ENCODE data around the gene CDH13. TPM values are rescaled to one million over a fixed set of nuclear protein-coding genes. Genes with fewer than 3 reads are reported as not detected.

Gene CDH13
- polyA plus RNA-seq, 1 donor from 2014 or later = 3.2 TPM

DNA sequence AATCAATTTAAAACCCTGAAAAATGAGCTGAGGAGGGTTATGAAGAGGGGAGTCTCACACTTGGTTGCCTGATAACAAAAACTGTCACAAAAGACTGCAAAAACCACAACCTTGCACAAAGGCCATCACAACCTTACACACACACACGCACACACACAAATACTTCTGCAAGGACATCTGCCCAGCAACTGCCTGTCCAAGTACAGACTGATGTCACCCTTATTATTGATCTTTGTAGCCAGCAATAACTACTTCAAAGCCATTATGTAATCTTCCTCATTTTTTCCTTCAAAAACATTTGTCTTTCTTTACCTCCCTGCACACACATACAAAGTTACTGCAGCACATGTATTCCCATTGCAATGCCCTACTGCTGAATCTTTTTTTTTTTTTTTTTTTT lies 927.8 kb downstream of the CDH13 start:
- TF ChIP-seq, protein P1, sequence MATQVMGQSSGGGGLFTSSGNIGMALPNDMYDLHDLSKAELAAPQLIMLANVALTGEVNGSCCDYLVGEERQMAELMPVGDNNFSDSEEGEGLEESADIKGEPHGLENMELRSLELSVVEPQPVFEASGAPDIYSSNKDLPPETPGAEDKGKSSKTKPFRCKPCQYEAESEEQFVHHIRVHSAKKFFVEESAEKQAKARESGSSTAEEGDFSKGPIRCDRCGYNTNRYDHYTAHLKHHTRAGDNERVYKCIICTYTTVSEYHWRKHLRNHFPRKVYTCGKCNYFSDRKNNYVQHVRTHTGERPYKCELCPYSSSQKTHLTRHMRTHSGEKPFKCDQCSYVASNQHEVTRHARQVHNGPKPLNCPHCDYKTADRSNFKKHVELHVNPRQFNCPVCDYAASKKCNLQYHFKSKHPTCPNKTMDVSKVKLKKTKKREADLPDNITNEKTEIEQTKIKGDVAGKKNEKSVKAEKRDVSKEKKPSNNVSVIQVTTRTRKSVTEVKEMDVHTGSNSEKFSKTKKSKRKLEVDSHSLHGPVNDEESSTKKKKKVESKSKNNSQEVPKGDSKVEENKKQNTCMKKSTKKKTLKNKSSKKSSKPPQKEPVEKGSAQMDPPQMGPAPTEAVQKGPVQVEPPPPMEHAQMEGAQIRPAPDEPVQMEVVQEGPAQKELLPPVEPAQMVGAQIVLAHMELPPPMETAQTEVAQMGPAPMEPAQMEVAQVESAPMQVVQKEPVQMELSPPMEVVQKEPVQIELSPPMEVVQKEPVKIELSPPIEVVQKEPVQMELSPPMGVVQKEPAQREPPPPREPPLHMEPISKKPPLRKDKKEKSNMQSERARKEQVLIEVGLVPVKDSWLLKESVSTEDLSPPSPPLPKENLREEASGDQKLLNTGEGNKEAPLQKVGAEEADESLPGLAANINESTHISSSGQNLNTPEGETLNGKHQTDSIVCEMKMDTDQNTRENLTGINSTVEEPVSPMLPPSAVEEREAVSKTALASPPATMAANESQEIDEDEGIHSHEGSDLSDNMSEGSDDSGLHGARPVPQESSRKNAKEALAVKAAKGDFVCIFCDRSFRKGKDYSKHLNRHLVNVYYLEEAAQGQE (IDR thresholded peaks at IDR 0.05; ENCODE audit: borderline replicate concordance) = no peak
- TF ChIP-seq, protein P2, sequence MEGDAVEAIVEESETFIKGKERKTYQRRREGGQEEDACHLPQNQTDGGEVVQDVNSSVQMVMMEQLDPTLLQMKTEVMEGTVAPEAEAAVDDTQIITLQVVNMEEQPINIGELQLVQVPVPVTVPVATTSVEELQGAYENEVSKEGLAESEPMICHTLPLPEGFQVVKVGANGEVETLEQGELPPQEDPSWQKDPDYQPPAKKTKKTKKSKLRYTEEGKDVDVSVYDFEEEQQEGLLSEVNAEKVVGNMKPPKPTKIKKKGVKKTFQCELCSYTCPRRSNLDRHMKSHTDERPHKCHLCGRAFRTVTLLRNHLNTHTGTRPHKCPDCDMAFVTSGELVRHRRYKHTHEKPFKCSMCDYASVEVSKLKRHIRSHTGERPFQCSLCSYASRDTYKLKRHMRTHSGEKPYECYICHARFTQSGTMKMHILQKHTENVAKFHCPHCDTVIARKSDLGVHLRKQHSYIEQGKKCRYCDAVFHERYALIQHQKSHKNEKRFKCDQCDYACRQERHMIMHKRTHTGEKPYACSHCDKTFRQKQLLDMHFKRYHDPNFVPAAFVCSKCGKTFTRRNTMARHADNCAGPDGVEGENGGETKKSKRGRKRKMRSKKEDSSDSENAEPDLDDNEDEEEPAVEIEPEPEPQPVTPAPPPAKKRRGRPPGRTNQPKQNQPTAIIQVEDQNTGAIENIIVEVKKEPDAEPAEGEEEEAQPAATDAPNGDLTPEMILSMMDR (IDR thresholded peaks at IDR 0.05; ENCODE audit: poor library complexity, severe bottlenecking) = no peak
- TF ChIP-seq RAD21 (conservative IDR thresholded peaks at IDR 0.05) (no peak), MXI1 (conservative IDR thresholded peaks at IDR 0.05; ENCODE audit: poor library complexity, severe bottlenecking) (no peak), EZH2 (IDR thresholded peaks at IDR 0.05; ENCODE audit: borderline replicate concordance, insufficient read depth, low read length, poor library complexity, severe bottlenecking) (no peak), POLR2AphosphoS5 (IDR thresholded peaks at IDR 0.05) (no peak), TAF1 (IDR thresholded peaks at IDR 0.05; ENCODE audit: low read depth) (no peak), SMC3 (conservative IDR thresholded peaks at IDR 0.05; ENCODE audit: poor library complexity) (no peak), EP300 (conservative IDR thresholded peaks at IDR 0.05; ENCODE audit: poor library complexity, severe bottlenecking) (no peak)

DNA sequence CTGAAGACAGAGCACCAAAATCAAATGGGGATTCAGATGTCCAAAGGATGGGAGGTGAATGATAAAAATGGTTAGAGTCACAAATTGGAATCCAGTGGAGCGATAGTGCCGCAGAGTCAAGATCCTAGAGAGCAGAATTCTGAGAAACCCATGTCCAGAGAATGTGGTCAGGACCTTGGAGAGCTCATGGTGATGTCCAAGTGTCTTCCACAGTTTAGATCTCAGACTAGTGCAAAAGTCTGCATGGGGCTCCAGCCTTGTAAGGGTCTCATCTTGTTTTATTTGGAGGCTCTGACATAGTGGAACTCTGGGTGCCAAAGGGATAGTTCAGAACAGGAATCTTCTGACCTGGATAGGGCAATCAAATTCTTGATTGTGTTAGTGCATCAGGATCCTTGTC lies 935.1 kb downstream of the CDH13 start:
- Histone ChIP-seq H3K9me2 (ENCODE audit: insufficient read depth, low read length) (no peaks in the 10 kb centered on the region), H3K9me3 (ENCODE audit: low read length) (no peaks in the 10 kb centered on the region), H3K4me3 (ENCODE audit: low read length) (no peak overlapping the region), H4K20me1 (ENCODE audit: insufficient read depth) (no peaks in the 10 kb centered on the region), H3K27ac (ENCODE audit: low read length) (no peak overlapping the region), H3F3A (ENCODE audit: insufficient read depth, low read length, poor library complexity, severe bottlenecking) (no peaks in the 10 kb centered on the region), H3K27me3 (ENCODE audit: insufficient read depth, low read depth, low read length) (no peaks in the 10 kb centered on the region), H2AFZ (ENCODE audit: low read depth, low read length) (no peak overlapping the region), H3K4me2 (ENCODE audit: low read length) (no peak overlapping the region), H3K79me2 (replicated peaks; ENCODE audit: insufficient read depth, low read length) (no peaks in the 10 kb centered on the region), H3K9ac (ENCODE audit: low read length) (no peak overlapping the region), H3K36me3 (ENCODE audit: insufficient read depth, low read length) (no peaks in the 10 kb centered on the region)
- TF ChIP-seq RAD21 (conservative IDR thresholded peaks at IDR 0.05) (no peak), POLR2AphosphoS5 (IDR thresholded peaks at IDR 0.05) (no peak), TAF1 (IDR thresholded peaks at IDR 0.05; ENCODE audit: low read depth) (no peak), EP300 (conservative IDR thresholded peaks at IDR 0.05; ENCODE audit: poor library complexity, severe bottlenecking) (no peak), MXI1 (conservative IDR thresholded peaks at IDR 0.05; ENCODE audit: poor library complexity, severe bottlenecking) (no peak), SMC3 (conservative IDR thresholded peaks at IDR 0.05; ENCODE audit: poor library complexity) (no peak), EZH2 (IDR thresholded peaks at IDR 0.05; ENCODE audit: borderline replicate concordance, insufficient read depth, low read length, poor library complexity, severe bottlenecking) (no peak)
- TF ChIP-seq, protein P1 (IDR thresholded peaks at IDR 0.05; ENCODE audit: borderline replicate concordance) = no peak
- TF ChIP-seq, protein P2 (IDR thresholded peaks at IDR 0.05; ENCODE audit: poor library complexity, severe bottlenecking) = no peak

More for the DNA sequence above, 927.8 kb downstream of the CDH13 start:
- H3K36me3 ChIP-seq (ENCODE audit: insufficient read depth, low read length) = no peaks in the 10 kb centered on the region
- H3K27ac ChIP-seq (ENCODE audit: low read length) = no peak overlapping the region
- H3K4me2 ChIP-seq (ENCODE audit: low read length) = no peak overlapping the region
- H3K4me3 ChIP-seq (ENCODE audit: low read length) = no peak overlapping the region
- H4K20me1 ChIP-seq (ENCODE audit: insufficient read depth) = no peaks in the 10 kb centered on the region
- H3K27me3 ChIP-seq (ENCODE audit: insufficient read depth, low read depth, low read length) = no peaks in the 10 kb centered on the region
- no peaks in the 10 kb centered on the region for H3K79me2 ChIP-seq (replicated peaks; ENCODE audit: insufficient read depth, low read length)
- no peaks in the 10 kb centered on the region for H3K9me3 ChIP-seq (ENCODE audit: low read length)
- no peaks in the 10 kb centered on the region for H3K9me2 ChIP-seq (ENCODE audit: insufficient read depth, low read length)
- H3F3A ChIP-seq (ENCODE audit: insufficient read depth, low read length, poor library complexity, severe bottlenecking) = no peaks in the 10 kb centered on the region
- no peak overlapping the region for H3K9ac ChIP-seq (ENCODE audit: low read length)
- H2AFZ ChIP-seq (ENCODE audit: low read depth, low read length) = no peak overlapping the region

Measured in neural cell (in vitro differentiated cells).